ENCODE data around the gene HPD.

DNA sequence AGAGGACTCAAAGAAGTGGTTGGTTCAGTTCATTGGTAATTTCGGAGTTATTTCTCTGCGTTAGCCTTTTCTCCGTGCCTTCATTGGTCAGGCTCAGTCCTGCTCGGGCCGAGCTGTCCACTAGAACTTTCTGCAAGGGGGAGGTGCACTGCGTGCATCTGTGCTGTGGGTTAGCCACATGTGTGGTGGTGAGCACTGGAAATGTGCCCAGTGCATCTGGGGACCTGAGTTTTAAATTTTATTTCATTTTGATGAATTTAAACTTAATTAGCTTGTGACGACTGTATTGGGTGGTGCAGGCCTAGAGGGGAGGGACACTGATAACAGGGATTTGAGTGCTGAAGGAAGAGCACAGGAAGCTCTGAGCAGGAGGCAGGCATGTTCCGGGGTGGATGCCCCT, 30.4 kb downstream of the HPD start:
- no peak for TF ChIP-seq EZH2 (IDR thresholded peaks at IDR 0.05)
- no peak for TF ChIP-seq POLR2AphosphoS5 (IDR thresholded peaks at IDR 0.05; ENCODE audit: borderline replicate concordance, low read depth, low read length)
- no peak for TF ChIP-seq FOXP2 (optimal IDR thresholded peaks at IDR 0.05; ENCODE audit: control extremely low read depth, extremely low read length, insufficient read depth)
